Measurements from ENCODE around the gene POLE2. TPM values are rescaled to one million over a fixed set of nuclear protein-coding genes. Genes with fewer than 3 reads are reported as not detected.
"Not testable (repeated sequence)": the region's sequence is repeated elsewhere in the genome, so short reads cannot be mapped to it uniquely, and the experiment has no call there.

Gene POLE2
- total RNA-seq, 4 donors from 2014 or later, result 1.8 to 35.5 (median 14.1) TPM

GRCh38 chr14:49621114-49621881 lies 66.7 kb downstream of the POLE2 start:
- intact Hi-C loops (cut with DNase I; ENCODE audit: low total_unique reads), result no loop called here
- H3K9me3 ChIP-seq, result no peaks in the 10 kb centered on the region
- H3K36me3 ChIP-seq, result no peaks in the 10 kb centered on the region
- TF ChIP-seq POLR2A (IDR thresholded peaks at IDR 0.05) (no peak), CTCF (IDR thresholded peaks at IDR 0.05) (no peak)
- H3K27me3 ChIP-seq, result no peaks in the 10 kb centered on the region
- peak overlapping the region; percentile 86 to 92 for H3K27ac ChIP-seq
- DNase-seq, result peak; percentile 52 to 72
- H3K4me3 ChIP-seq, result peak overlapping the region; percentile 76 to 92
- H3K4me1 ChIP-seq, result peaks cover 11 to 17% of the 10 kb centered on the region in 2 donors

- Histone ChIP-seq H3K27ac (peak within 1 kb of the TSS; percentile 86 to 92), H3K9me3 (no peaks in the 10 kb centered on the region), H3K4me1 (peaks cover 11 to 17% of the 10 kb centered on the region in 2 donors), H3K36me3 (no peaks in the 10 kb centered on the region), H3K27me3 (no peaks in the 10 kb centered on the region), H3K4me3 (peak within 1 kb of the TSS; percentile 76 to 92)
- TF ChIP-seq POLR2A (IDR thresholded peaks at IDR 0.05) (peak; percentile 95 to 98), CTCF (IDR thresholded peaks at IDR 0.05) (peak in 3 of 4 experiments; percentile 20 to 30 (median 24))
- DNase-seq, result peak; percentile 98 to 99
- intact Hi-C loops (cut with DNase I; ENCODE audit: low total_unique reads), result no loop called here
Measured at GRCh38 chr14:49620182-49621113, 67.6 kb downstream of the POLE2 start, which contains the start of the genes MGAT2 and RPL36AL. Gene MGAT2 (plus strand): TSS chr14:49620799. CDS start chr14:49621269, 470 bp downstream. Gene RPL36AL (minus strand): TSS chr14:49620626. CDS start chr14:49619104, 1,522 bp downstream.

- intact Hi-C loops (cut with DNase I; ENCODE audit: low total_unique reads), result no loop called here
- Histone ChIP-seq H3K4me1 (peaks cover 11 to 17% of the 10 kb centered on the region in 2 donors), H3K27me3 (no peaks in the 10 kb centered on the region)
Measured at GRCh38 chr14:49619730-49620129, 68.3 kb downstream of the POLE2 start.

GRCh38 chr14:49619273-49619672 lies 68.7 kb downstream of the POLE2 start:
- H3K9me3 ChIP-seq; H3K27ac ChIP-seq; DNase-seq; H3K36me3 ChIP-seq; H3K27me3 ChIP-seq; intact Hi-C loops (cut with DNase I; ENCODE audit: low total_unique reads): not testable (repeated sequence)
- H3K4me3 ChIP-seq, result peak overlapping the region; percentile 76 to 92
- H3K4me1 ChIP-seq, result peaks cover 11 to 17% of the 10 kb centered on the region in 2 donors

More at GRCh38 chr14:49619730-49620129, 68.3 kb downstream of the POLE2 start:
- TF ChIP-seq CTCF (IDR thresholded peaks at IDR 0.05) (no peak), POLR2A (IDR thresholded peaks at IDR 0.05) (no peak)
- H3K4me3 ChIP-seq, result peak overlapping the region; percentile 76 to 92
- no peaks in the 10 kb centered on the region for H3K9me3 ChIP-seq
- peak overlapping the region; percentile 86 to 92 for H3K27ac ChIP-seq
- DNase-seq, result no peak
- H3K36me3 ChIP-seq, result no peaks in the 10 kb centered on the region

GRCh38 chr14:49617852-49618519 lies 70.0 kb downstream of the POLE2 start:
- Histone ChIP-seq H3K4me3 (no peak overlapping the region), H3K9me3 (no peaks in the 10 kb centered on the region), H3K27ac (no peak overlapping the region), H3K4me1 (peaks cover 11 to 14% of the 10 kb centered on the region in 2 donors), H3K27me3 (no peaks in the 10 kb centered on the region), H3K36me3 (no peaks in the 10 kb centered on the region)
- intact Hi-C loops (cut with DNase I; ENCODE audit: low total_unique reads), result no loop called here
- TF ChIP-seq CTCF (IDR thresholded peaks at IDR 0.05) (no peak), POLR2A (IDR thresholded peaks at IDR 0.05) (no peak)
- DNase-seq, result no peak
